Stimulated activated CD4-positive, alpha-beta T cell treated with anti-CD3 and anti-CD28 coated beads, Interleukin-12 subunit alpha, Interleukin-12 subunit beta, amount 100 ng/mL, for 4 hours (primary cell): ENCODE results near the gene STRA6.

Source experiments
- DNase-seq: peaks from one replicate; pipeline ENCODE4 v3.0.0-alpha.2; 2020

Gene STRA6

DNA sequence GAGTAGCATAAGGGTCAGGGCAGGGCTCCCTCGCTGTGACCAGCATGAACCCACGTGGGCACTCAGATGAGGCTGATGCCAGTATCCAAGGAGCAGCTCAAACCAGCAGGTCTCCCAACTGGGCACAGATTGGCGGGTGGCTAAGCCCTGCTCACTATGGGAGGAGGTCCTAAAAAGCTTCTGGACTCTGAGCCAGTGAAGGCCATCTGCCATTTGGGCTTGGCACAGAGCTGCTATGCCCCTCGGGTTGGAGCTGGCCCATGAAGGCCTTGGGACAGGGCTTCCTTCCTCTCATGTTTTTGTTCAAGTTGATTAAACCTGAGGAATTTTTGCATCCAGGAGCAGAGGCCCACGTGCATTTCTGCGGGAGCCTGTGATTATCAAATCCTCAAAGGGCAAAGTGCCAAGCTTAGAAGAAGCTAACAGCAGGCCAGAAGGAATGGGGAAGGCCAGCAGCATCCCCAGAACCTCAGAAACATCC is 4.3 kb upstream of the STRA6 start:
- no peak for DNase-seq

- no peak for DNase-seq
Measured at GRCh38 chr15:74205582-74205947, 3.0 kb upstream of the STRA6 start.

GRCh38 chr15:74203914-74204431 is 1.4 kb upstream of the STRA6 start:
- no peak for DNase-seq

GRCh38 chr15:74201710-74202420 is 722 bp downstream of the STRA6 start:
- DNase-seq, result no peak

DNA sequence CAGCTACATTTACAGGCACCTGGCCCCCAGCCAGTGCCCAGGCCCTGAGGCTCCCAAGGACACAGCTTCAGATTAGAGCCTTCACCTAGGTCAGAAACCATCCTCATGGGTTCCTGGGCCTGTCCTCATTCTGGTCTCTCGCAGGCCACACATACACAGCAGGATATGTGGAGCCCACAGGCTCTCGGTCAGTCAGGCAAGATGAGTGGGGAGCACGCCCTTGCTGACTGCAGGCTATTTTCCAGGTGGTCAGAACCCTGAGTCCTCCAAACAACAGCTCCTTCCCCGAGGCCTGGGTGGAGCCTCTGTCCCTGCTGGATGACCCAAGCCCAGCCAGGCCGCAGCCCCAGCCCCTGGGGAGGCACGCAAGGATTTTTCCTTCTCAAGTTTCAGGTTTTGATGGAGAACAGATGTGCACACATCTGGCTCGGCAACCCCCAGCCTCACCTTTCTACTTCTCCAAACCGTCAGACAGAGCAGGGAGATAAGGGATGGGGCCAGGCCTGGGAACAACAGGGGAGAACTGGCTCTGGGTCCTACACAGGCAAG is 1.6 kb downstream of the STRA6 start:
- no peak for DNase-seq

- DNase-seq, result no peak
Measured at GRCh38 chr15:74200412-74200815, 2.2 kb downstream of the STRA6 start.

- DNase-seq, result no peak
Measured at GRCh38 chr15:74199297-74199652, 3.3 kb downstream of the STRA6 start.

- DNase-seq, result no peak
Measured at GRCh38 chr15:74197176-74197965, 5.2 kb downstream of the STRA6 start.

GRCh38 chr15:74196175-74196574 is 6.4 kb downstream of the STRA6 start:
- no peak for DNase-seq

GRCh38 chr15:74194572-74195559 is 7.7 kb downstream of the STRA6 start:
- no peak for DNase-seq

- no peak for DNase-seq
Measured at GRCh38 chr15:74193905-74194304, 8.7 kb downstream of the STRA6 start.

DNA sequence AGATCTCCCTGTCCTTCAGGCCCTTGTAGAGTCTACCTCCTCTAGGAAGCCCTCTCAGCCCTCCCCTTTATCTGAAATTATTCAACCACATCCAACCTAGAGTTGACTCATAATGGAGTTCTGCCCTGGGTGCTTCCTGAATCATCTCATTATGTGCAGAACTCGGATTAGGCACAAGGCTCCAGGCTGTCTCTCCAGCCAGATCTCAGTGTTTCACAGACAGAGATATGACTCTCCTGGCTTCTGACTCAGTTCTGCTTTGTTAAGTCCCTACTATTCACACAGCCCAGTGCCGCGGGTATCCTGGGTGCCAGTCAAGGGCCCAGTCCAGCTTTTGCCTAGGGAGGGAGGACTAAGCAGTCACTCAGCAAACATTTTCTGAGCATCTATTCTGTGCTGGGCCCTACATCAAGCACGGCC is 9.3 kb downstream of the STRA6 start:
- DNase-seq, result no peak

DNA sequence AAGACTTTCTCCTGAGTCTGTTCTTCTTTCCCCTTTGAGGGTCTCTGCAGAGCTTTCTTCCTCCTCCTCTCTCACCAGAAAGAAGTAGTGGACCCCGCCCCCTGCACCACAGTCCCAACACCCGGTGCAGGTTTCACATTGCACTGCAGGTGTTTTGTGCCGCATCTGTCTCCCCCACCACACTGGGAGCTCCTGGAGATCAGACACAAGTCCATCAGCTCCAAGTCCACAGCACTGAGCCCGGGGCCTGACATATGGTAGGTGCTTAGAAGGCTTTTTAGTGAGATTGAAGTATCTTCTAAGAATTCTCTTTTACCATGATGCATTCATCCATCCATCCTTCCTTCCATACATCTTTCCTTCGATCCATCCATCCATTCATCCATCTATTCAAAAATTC is 9.8 kb downstream of the STRA6 start:
- DNase-seq, result no peak

DNA sequence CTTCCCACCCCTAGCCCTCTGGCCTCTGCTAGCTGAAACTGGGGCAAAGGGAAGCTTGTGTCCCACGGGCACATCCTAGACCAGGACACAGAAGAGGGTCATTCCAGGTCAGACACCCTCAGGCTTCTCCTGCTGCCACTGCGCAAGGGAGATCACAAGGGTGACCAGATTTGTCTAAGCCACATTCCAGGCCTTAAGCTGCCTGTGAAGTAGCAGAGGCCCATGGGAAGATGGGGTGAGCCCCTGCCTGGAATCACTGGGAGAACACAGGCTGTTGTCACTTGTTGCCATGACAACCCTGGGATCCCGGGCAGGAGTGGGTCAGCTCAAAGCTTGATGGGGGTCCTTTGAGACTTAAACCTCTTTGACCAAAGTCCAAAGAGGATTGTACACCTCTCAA is 10.8 kb downstream of the STRA6 start:
- no peak for DNase-seq

DNA sequence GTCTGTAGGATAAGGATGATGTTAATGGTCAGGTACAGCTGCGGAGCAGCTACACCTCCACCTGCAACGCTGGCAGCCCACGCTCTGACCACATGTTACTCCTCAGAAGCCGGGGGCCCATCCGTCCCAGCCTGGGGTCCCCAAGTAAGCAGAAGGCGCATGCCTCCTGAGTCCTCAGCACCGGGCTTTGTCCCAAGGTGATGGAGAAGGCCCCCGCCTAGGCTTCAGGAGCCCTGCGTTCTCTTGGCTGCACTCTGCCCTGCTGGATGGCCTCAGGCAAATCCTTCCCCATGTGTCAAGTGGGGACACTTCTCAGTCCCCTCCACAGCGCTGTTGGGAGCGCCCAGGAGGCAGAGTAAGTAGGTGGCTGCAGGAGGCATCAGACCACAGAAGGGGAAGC is 14.4 kb downstream of the STRA6 start:
- no peak for DNase-seq

DNA sequence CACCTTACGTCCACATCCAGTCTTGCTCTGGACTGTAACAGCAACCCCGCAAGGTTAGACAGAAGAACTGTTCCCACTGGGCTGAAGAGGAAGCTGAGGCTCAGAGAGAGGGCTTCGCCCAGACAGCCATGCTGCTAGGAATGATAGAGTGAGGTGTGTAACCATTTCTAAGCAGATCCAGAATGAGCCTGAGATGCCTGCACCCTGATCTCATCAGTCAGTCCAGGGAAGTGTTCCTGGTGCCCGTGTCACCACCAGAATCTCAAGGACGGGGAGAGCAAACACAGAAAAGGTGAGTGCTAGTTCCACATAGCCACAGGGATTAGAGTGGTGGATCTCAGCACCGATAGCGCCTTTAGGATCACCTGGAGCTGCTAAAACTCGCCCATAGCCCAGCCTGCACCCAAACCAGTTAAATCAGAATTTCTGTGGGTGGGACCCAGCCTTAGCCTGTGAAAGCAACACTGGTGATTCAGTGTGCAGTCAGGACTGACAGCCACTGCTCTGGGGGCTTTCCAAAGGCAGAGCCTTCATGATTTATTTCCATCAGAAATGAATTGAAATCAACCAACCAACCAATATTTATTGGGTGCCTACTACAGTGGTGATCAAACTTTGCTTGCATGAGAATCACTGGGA is 16.8 kb downstream of the STRA6 start:
- no peak for DNase-seq

DNA sequence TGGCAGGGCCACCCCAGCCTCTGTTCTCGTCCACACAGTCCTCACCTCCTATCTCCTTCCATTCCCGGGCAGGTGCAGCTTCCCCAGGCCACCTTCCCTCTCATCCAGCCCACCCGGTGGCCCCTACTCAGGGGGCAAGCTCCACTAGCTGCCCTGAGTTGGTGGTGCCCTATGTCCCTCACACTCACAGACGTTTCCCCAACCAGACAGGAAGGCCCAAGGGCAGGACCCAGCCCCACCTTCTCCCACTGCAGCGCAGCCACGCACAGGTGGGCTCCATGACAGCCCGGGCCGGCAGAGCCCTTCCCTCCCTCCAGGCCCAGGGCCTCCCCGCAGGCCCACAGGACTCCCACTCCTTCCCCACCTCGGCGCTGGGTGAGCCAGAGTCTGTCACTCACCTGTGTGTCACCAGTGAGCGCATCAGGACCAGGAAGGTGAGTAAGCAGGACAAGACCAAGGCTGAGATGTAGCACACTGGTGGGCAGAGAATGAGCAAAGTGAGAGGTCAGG is 17.9 kb downstream of the STRA6 start:
- no peak for DNase-seq

GRCh38 chr15:74182131-74182530 is 20.5 kb downstream of the STRA6 start:
- DNase-seq, result no peak

- no peak for DNase-seq
Measured at GRCh38 chr15:74180881-74181602, 21.5 kb downstream of the STRA6 start.

DNA sequence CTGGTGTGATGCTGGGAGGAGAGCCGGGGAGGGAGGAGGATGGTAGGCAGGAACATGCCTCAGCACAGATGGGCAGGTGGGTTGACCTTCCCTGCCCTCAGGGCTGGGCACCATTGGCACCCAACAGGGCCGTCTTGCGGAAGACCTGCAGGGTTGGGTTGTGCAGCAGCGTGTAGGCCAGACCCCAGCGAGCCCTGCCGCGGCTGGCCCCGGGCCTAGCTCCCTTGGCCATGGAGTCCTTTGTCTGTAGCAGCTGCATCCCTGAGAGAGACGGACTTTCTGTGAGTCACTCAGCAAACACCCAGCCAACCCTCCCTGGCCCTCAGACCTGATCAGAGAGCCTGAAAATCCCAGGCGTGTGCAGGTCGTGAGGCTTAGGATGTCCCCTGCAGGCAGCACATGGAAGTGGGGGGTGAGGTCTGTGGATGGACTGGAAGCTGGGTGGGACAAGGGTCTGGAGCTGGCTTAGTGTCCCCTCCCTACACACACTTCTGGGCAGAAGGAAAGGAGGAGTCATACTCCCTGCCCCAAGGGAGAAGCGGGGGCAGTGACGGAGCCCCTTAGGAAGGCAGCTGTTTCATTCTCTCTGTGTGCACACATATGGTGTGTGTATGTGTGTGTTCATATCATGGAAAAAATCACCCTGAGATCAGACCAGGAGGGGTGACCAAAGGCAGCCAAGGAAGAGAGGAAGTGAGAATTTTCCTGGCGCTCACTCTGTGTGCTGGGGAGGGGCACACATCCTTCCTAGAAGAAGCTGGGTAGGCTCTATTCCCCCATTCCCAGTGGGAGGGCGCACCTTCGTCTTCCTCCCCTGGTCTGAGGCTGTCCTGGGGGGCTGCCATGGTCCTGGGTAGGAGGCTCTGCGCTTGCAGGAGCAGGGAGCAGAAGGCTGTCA is 22.4 kb downstream of the STRA6 start:
- DNase-seq, result no peak
